Central memory CD8-positive, alpha-beta T cell (primary cell): ENCODE results near the gene CASTOR2.

Source experiments
- ATAC-seq: fragments of 150-1000 bp; cut with Tn5 transposase; replicated peaks from 2 replicates; pipeline ENCODE4 v1.10.0; 2022; ENCODE audit warnings: mild to moderate bottlenecking, moderate FRiP score, moderate number of reproducible peaks; ENCODE audit not compliant: poor library complexity, severe bottlenecking; ENCODE audit errors: extremely low read depth
- DNase-seq, 2 donors: peaks; one replicate each; pipeline ENCODE4 v3.0.0; 2021; ENCODE audit warnings: low spot score in 2 of 2
- H3K27ac Mint-ChIP-seq: one replicate; pipeline ENCODE4 v1.8.0; 2022; ENCODE audit warnings: low read depth, mild to moderate bottlenecking, moderate library complexity, mixed read lengths
- H3K27me3 Mint-ChIP-seq: one replicate; pipeline ENCODE4 v1.8.0; 2022; ENCODE audit warnings: mixed read lengths
- H3K36me3 Mint-ChIP-seq: one replicate; pipeline ENCODE4 v1.8.0; 2022; ENCODE audit warnings: mild to moderate bottlenecking, moderate library complexity, mixed read lengths; ENCODE audit not compliant: insufficient read depth
- H3K4me1 Mint-ChIP-seq: one replicate; pipeline ENCODE4 v1.8.0; 2022; ENCODE audit warnings: mixed read lengths
- H3K4me3 Mint-ChIP-seq: one replicate; pipeline ENCODE4 v1.8.0; 2022; ENCODE audit warnings: mild to moderate bottlenecking, moderate library complexity, mixed read lengths
- H3K9me3 Mint-ChIP-seq: one replicate; pipeline ENCODE4 v1.8.0; 2022; ENCODE audit warnings: mixed read lengths

Gene CASTOR2

GRCh38 chr7:75017832-75018231 lies 53.3 kb downstream of the CASTOR2 start:
- Mint-ChIP-seq H3K27ac (no peak overlapping the region), H3K36me3 (peaks cover 4% of the 10 kb centered on the region), H3K4me1 (no peaks in the 10 kb centered on the region), H3K9me3 (no peaks in the 10 kb centered on the region), H3K27me3 (no peaks in the 10 kb centered on the region), H3K4me3 (no peak overlapping the region)
- ATAC-seq (no peak), DNase-seq (no peak)

GRCh38 chr7:75018570-75019364 lies 54.3 kb downstream of the CASTOR2 start:
- DNase-seq (no peak), ATAC-seq (no peak)
- H3K36me3 Mint-ChIP-seq: peaks cover 4% of the 10 kb centered on the region
- no peaks in the 10 kb centered on the region for H3K9me3 Mint-ChIP-seq
- no peaks in the 10 kb centered on the region for H3K27me3 Mint-ChIP-seq
- H3K27ac Mint-ChIP-seq: no peak overlapping the region
- H3K4me3 Mint-ChIP-seq: no peak overlapping the region
- no peaks in the 10 kb centered on the region for H3K4me1 Mint-ChIP-seq

GRCh38 chr7:75019800-75020199 lies 55.3 kb downstream of the CASTOR2 start:
- Mint-ChIP-seq H3K36me3 (peaks cover 4% of the 10 kb centered on the region), H3K27me3 (no peaks in the 10 kb centered on the region), H3K27ac (no peak overlapping the region), H3K9me3 (no peaks in the 10 kb centered on the region), H3K4me3 (no peak overlapping the region), H3K4me1 (no peaks in the 10 kb centered on the region)
- no peak for DNase-seq
- no peak for ATAC-seq

- peaks cover 2% of the 10 kb centered on the region for H3K36me3 Mint-ChIP-seq
- no peak overlapping the region for H3K4me3 Mint-ChIP-seq
- DNase-seq: no peak
- H3K27ac Mint-ChIP-seq: no peak overlapping the region
- ATAC-seq: no peak
- H3K27me3 Mint-ChIP-seq: no peaks in the 10 kb centered on the region
- peaks cover 1% of the 10 kb centered on the region for H3K4me1 Mint-ChIP-seq
- H3K9me3 Mint-ChIP-seq: no peaks in the 10 kb centered on the region
These were observed 60.4 kb downstream of the CASTOR2 start for GRCh38 chr7:75024922-75025321.

GRCh38 chr7:75028299-75028698 lies 63.8 kb downstream of the CASTOR2 start:
- no peak for DNase-seq
- H3K4me1 Mint-ChIP-seq: peaks cover 4% of the 10 kb centered on the region
- H3K27me3 Mint-ChIP-seq: no peaks in the 10 kb centered on the region
- H3K27ac Mint-ChIP-seq: no peak overlapping the region
- H3K36me3 Mint-ChIP-seq: peaks cover 2% of the 10 kb centered on the region
- H3K9me3 Mint-ChIP-seq: no peaks in the 10 kb centered on the region
- ATAC-seq: no peak
- H3K4me3 Mint-ChIP-seq: no peak overlapping the region

GRCh38 chr7:75033064-75033463 lies 68.6 kb downstream of the CASTOR2 start:
- Mint-ChIP-seq H3K36me3 (no peaks in the 10 kb centered on the region), H3K27ac (no peak overlapping the region), H3K4me3 (no peak overlapping the region), H3K27me3 (no peaks in the 10 kb centered on the region), H3K4me1 (peaks cover 4% of the 10 kb centered on the region), H3K9me3 (no peaks in the 10 kb centered on the region)
- no peak for DNase-seq
- no peak for ATAC-seq

- ATAC-seq: no peak
- Mint-ChIP-seq H3K4me1 (peaks cover 4% of the 10 kb centered on the region), H3K9me3 (no peaks in the 10 kb centered on the region), H3K27ac (no peak overlapping the region), H3K27me3 (no peaks in the 10 kb centered on the region), H3K36me3 (no peaks in the 10 kb centered on the region), H3K4me3 (no peak overlapping the region)
- DNase-seq: no peak
These were observed 69.3 kb downstream of the CASTOR2 start for GRCh38 chr7:75033826-75034225.

- Mint-ChIP-seq H3K36me3 (peaks cover 7% of the 10 kb centered on the region), H3K27me3 (no peaks in the 10 kb centered on the region), H3K4me1 (no peaks in the 10 kb centered on the region), H3K27ac (no peak overlapping the region), H3K4me3 (no peak overlapping the region), H3K9me3 (no peaks in the 10 kb centered on the region)
- DNase-seq (no peak), ATAC-seq (no peak)
These were observed 74.0 kb downstream of the CASTOR2 start for GRCh38 chr7:75038508-75038907.

GRCh38 chr7:75039166-75039565 lies 74.7 kb downstream of the CASTOR2 start:
- H3K36me3 Mint-ChIP-seq: peaks cover 7% of the 10 kb centered on the region
- ATAC-seq: no peak
- no peak overlapping the region for H3K27ac Mint-ChIP-seq
- no peaks in the 10 kb centered on the region for H3K9me3 Mint-ChIP-seq
- DNase-seq: no peak
- no peak overlapping the region for H3K4me3 Mint-ChIP-seq
- no peaks in the 10 kb centered on the region for H3K4me1 Mint-ChIP-seq
- H3K27me3 Mint-ChIP-seq: no peaks in the 10 kb centered on the region

- H3K9me3 Mint-ChIP-seq: no peaks in the 10 kb centered on the region
- no peak overlapping the region for H3K27ac Mint-ChIP-seq
- H3K36me3 Mint-ChIP-seq: peaks cover 7% of the 10 kb centered on the region
- DNase-seq: no peak
- ATAC-seq: no peak
- H3K4me1 Mint-ChIP-seq: no peaks in the 10 kb centered on the region
- no peak overlapping the region for H3K4me3 Mint-ChIP-seq
- H3K27me3 Mint-ChIP-seq: no peaks in the 10 kb centered on the region
These were observed 75.2 kb downstream of the CASTOR2 start for GRCh38 chr7:75039709-75040108.

- ATAC-seq (no peak), DNase-seq (no peak)
- no peaks in the 10 kb centered on the region for H3K9me3 Mint-ChIP-seq
- H3K27me3 Mint-ChIP-seq: no peaks in the 10 kb centered on the region
- H3K36me3 Mint-ChIP-seq: peaks cover 7% of the 10 kb centered on the region
- no peak overlapping the region for H3K4me3 Mint-ChIP-seq
- H3K27ac Mint-ChIP-seq: no peak overlapping the region
- no peaks in the 10 kb centered on the region for H3K4me1 Mint-ChIP-seq
These were observed 76.0 kb downstream of the CASTOR2 start for GRCh38 chr7:75040512-75040911.

GRCh38 chr7:75042286-75042685 lies 77.8 kb downstream of the CASTOR2 start:
- Mint-ChIP-seq H3K27ac (no peak overlapping the region), H3K4me1 (no peaks in the 10 kb centered on the region), H3K36me3 (peaks cover 13% of the 10 kb centered on the region), H3K9me3 (no peaks in the 10 kb centered on the region), H3K4me3 (no peak overlapping the region), H3K27me3 (no peaks in the 10 kb centered on the region)
- DNase-seq: no peak
- ATAC-seq: no peak

- Mint-ChIP-seq H3K27me3 (no peaks in the 10 kb centered on the region), H3K4me1 (no peaks in the 10 kb centered on the region), H3K27ac (no peak overlapping the region), H3K4me3 (no peak overlapping the region), H3K9me3 (no peaks in the 10 kb centered on the region), H3K36me3 (peaks cover 16% of the 10 kb centered on the region)
- no peak for DNase-seq
- ATAC-seq: no peak
These were observed 78.6 kb downstream of the CASTOR2 start for GRCh38 chr7:75042831-75043703.
